K562 (cell line): Measurements from ENCODE around the gene SLC41A3. TPM values are rescaled to one million over a fixed set of nuclear protein-coding genes. Genes with fewer than 3 reads are reported as not detected.

Source experiments
- ATAC-seq: fragments of 200-7000 bp; cut with Tn5 transposase; 3 replicates; pipeline ENCODE4 v1.9.1; 2020; ENCODE audit warnings: moderate library complexity
- BruUV-seq: library from RNA; stranded (reverse); fragments of 400-500 nt; replicated peaks from 2 replicates; lab custom pipeline; 2021; lab: Mats Ljungman, UMichigan
- CTCF ChIA-PET: fragments of 300-600 bp; formaldehyde crosslinking; extraction: SDS; loops from one replicate; lab custom pipeline; 2021; ENCODE audit warnings: low intra/inter-chr PET ratio; lab: Yijun Ruan, JAX
- POLR2A ChIA-PET: fragments of 300-600, 350-650 bp; sonication (Branson Sonifier 250); formaldehyde crosslinking; extraction: SDS; loops from one replicate; lab custom pipeline; 2021; ENCODE audit warnings: antibody characterized with exemption, inconsistent platforms; lab: Yijun Ruan, JAX
- DNase-seq, 4 experiments: peaks; one replicate each; pipeline versions ENCODE4 v3.0.0 to v3.0.0-alpha.2; 2011 to 2018; ENCODE audit warnings: low spot score in 3 of 4, mixed read lengths in 3 of 4; ENCODE audit errors: extremely low read depth in 1 of 4
- FAIRE-seq: peaks from 2 replicates; lab custom pipeline; 2011; peaks lifted over from hg19 to GRCh38; lab: Jason Lieb, UNC
- H2AFZ ChIP-seq: 2 replicates; pipeline ENCODE4 v1.6.0; 2011; ENCODE audit warnings: low read depth, low read length, control low read depth, inconsistent platforms
- H3K27ac ChIP-seq: fragments of 200-600 bp; 3 replicates; pipeline ENCODE4 v1.8.0; 2011; ENCODE audit warnings: low read depth, mild to moderate bottlenecking, control low read depth, inconsistent platforms, low read length, moderate library complexity, mixed read lengths; ENCODE audit errors: extremely low read depth
- H3K27me3 ChIP-seq, 2 experiments: fragments of 300-600 bp in 1 of 2; 2 replicates in 1 of 2; 3 replicates in 1 of 2; pipeline versions ENCODE4 v1.6.0 to v1.8.0; 2011; ENCODE audit warnings: inconsistent platforms in 2 of 2, low read length in 2 of 2, mild to moderate bottlenecking in 1 of 2, mixed read lengths in 1 of 2, moderate library complexity in 1 of 2; ENCODE audit not compliant: control insufficient read depth in 2 of 2, insufficient read depth in 2 of 2
- H3K36me3 ChIP-seq: fragments of 300-600 bp; 3 replicates; pipeline ENCODE4 v1.8.0; 2011; ENCODE audit warnings: mild to moderate bottlenecking, low read length, inconsistent platforms; ENCODE audit not compliant: control insufficient read depth, insufficient read depth
- H3K4me1 ChIP-seq, 2 experiments: fragments of 200-600 bp in 1 of 2; replicated peaks in 1 of 2; 2 replicates in 1 of 2; 3 replicates in 1 of 2; pipeline versions ENCODE4 v1.5.1 to v1.8.0; 2011; ENCODE audit warnings: inconsistent platforms in 2 of 2, low read length in 2 of 2, mild to moderate bottlenecking in 1 of 2, mixed read lengths in 1 of 2, moderate library complexity in 1 of 2; ENCODE audit not compliant: control insufficient read depth in 2 of 2, insufficient read depth in 2 of 2
- H3K4me2 ChIP-seq: 2 replicates; pipeline ENCODE4 v1.6.1; 2011; ENCODE audit warnings: low read length, control low read depth, inconsistent platforms, mixed read lengths; ENCODE audit not compliant: insufficient read depth
- H3K4me3 ChIP-seq: fragments of 200-600 bp; sonication (generic), shearing (Covaris generic); 2 replicates; pipeline ENCODE4 v1.5.1; 2016; ENCODE audit warnings: control low read depth, inconsistent platforms
- H3K79me2 ChIP-seq: fragments of 200-600 bp; 3 replicates; pipeline ENCODE4 v1.8.0; 2011; ENCODE audit warnings: low read length, inconsistent platforms; ENCODE audit not compliant: control insufficient read depth, insufficient read depth
- H3K9ac ChIP-seq, 2 experiments: 2 replicates each; pipeline versions ENCODE4 v1.6.0 to v1.6.1; 2011; ENCODE audit warnings: low read depth in 2 of 2, low read length in 2 of 2, control low read depth in 1 of 2, inconsistent platforms in 1 of 2, mild to moderate bottlenecking in 1 of 2, mixed read lengths in 1 of 2; ENCODE audit not compliant: insufficient read depth in 1 of 2
- H3K9me1 ChIP-seq: one replicate; pipeline ENCODE4 v1.6.0; 2011; ENCODE audit warnings: inconsistent platforms, mild to moderate bottlenecking, low read length, moderate library complexity; ENCODE audit not compliant: control insufficient read depth, insufficient read depth
- H3K9me3 ChIP-seq: replicated peaks from 2 replicates; pipeline ENCODE4 v1.5.1; 2011; ENCODE audit warnings: low read depth, low read length, inconsistent platforms; ENCODE audit not compliant: control insufficient read depth, insufficient read depth
- H4K20me1 ChIP-seq: replicated peaks from 2 replicates; pipeline ENCODE4 v1.6.1; 2011; ENCODE audit warnings: low read length, inconsistent platforms, mixed read lengths; ENCODE audit not compliant: control insufficient read depth, insufficient read depth
- RBM14 ChIP-seq: fragments of 200-400 bp; formaldehyde crosslinking; IDR thresholded peaks from 2 replicates; pipeline ENCODE4 v1.6.1; 2018; ENCODE audit warnings: low read depth, mild to moderate bottlenecking, low read length, moderate library complexity, borderline replicate concordance; ENCODE audit not compliant: insufficient read depth
- SIN3B ChIP-seq: fragments of 450-650 bp; IDR thresholded peaks from 2 replicates; pipeline ENCODE4 v1.6.1; 2017; ENCODE audit warnings: low read depth, mild to moderate bottlenecking, moderate library complexity
- SMAD1 ChIP-seq: fragments of 150-350 bp; IDR thresholded peaks from 2 replicates; pipeline ENCODE4 v1.6.1; 2014; ENCODE audit warnings: low read length, low read depth; ENCODE audit not compliant: partially characterized antibody
- ZBTB43 ChIP-seq: sonication (generic); formaldehyde crosslinking; IDR thresholded peaks from 2 replicates; pipeline ENCODE4 v1.8.0; 2023; ENCODE audit warnings: mild to moderate bottlenecking, missing genetic modification reagents
- ZNF398 ChIP-seq: fragments of 250-450 bp; sonication (Bioruptor Pico); IDR thresholded peaks from 2 replicates; pipeline ENCODE4 v1.8.0; 2021; ENCODE audit warnings: moderate library complexity, mild to moderate bottlenecking, inconsistent platforms
- WGBS: fragments of 100-300 bp; shearing (Covaris generic); methylation state at CpG from one replicate; pipeline ENCODE4 v1.1.6; 2016; ENCODE audit warnings: low coverage, mixed read lengths; ENCODE audit not compliant: insufficient coverage; ENCODE audit errors: missing lambda C conversion rate; 5-methylcytosine and 5-hydroxymethylcytosine counted together
- in situ Hi-C: fragments of 300-500 bp; cut with MboI; formaldehyde crosslinking; loops from 4 replicates; pipeline ENCODE4 v1.15.0; 2018; ENCODE audit warnings: inconsistent platforms, mixed read lengths
- intact Hi-C: fragments of 100-400 bp; cut with micrococcal nuclease; formaldehyde crosslinking; loops from 2 replicates; pipeline ENCODE4 v1.14.2; 2022
- polyA plus RNA-seq, 8 experiments: library from polyadenylated mRNA; depleted of rRNA in 4 of 8; stranded (reverse) in 5 of 8; unstranded in 3 of 8; fragments of >200 nt; fragmentation: Nextera tagmentation in 2 of 8; fragmentation: Illumina TruSeq in 1 of 8; extraction: Ambion mirVana in 2 of 8; extraction: Trizol in 1 of 8; gene quantifications; 2 replicates each; pipeline versions ENCODE4 v1.2.1 to v1.2.3, GENCODE V29; 2011 to 2014; ENCODE audit warnings: inconsistent platforms in 1 of 8, missing spikeins in 1 of 8
- total RNA-seq, 7 experiments: library from RNA; depleted of rRNA in 6 of 7; stranded (reverse); fragments of >200 nt in 6 of 7; fragmentation: Illumina TruSeq in 2 of 7; extraction: Trizol in 2 of 7; gene quantifications; 2 replicates each; pipeline versions ENCODE4 v1.2.1 to v1.2.3, GENCODE V29; 2011 to 2021; ENCODE audit warnings: low replicate concordance in 1 of 7
- TF ChIP-seq, protein P1 (sequence below): sonication (generic); formaldehyde crosslinking; IDR thresholded peaks from 2 replicates; pipeline ENCODE4 v1.8.1; 2023; ENCODE audit warnings: missing genetic modification reagents, mild to moderate bottlenecking, borderline replicate concordance

SLC41A3 gene
- total and polyA plus RNA-seq, 9 of the 15 experiments (the other 6 are each of a cell fraction or from before 2014, with no cell fraction given), result 4.1 to 20.7 (median 11.2) TPM

DNA sequence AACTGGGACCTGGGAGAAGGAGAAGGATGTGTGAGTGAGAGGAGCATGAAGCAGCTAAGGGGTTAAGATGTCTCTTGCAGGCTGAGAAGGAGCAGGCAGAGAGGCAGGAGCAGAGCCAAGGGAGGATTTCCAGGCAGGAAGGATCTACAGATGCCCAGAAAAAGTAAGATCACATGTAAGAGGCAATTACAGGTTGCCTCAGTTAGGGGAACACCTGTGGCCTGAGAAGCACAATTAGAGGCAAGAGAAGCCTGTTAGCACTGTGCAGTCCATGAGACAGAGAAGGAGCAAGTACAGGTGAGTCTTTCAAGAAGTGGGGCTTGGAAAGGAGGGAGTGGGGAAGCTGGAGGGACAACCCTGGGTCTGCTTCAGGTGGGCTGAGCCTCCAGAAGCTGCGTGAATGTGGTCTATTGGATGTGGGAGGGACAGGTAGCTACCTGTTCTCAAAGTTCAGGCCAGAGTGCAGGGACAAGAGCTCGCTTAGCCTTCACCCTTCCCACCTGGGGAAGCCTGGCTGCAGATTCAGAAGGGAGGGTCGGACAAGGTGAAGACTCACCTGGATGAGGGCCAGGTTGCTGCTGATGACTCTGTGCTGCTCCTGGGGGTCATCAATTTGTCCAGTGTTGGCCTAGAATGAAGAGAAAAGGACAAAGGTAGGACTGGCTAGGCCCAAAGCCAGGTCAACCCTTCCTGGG, 50.7 kb downstream of the SLC41A3 start:
- ChIA-PET CTCF (no interaction called here), POLR2A (interaction anchor here (1.2 kb wide), 1 partner anchor 24 kb away, joined by 3 read pairs; no protein-coding TSS in a partner anchor)
- Histone ChIP-seq H3K9ac (no peak overlapping the region), H3K79me2 (no peaks in the 10 kb centered on the region), H4K20me1 (no peaks in the 10 kb centered on the region), H2AFZ (no peak overlapping the region), H3K27me3 (no peaks in the 10 kb centered on the region), H3K9me3 (no peaks in the 10 kb centered on the region), H3K4me3 (no peak overlapping the region), H3K27ac (no peak overlapping the region), H3K9me1 (no peaks in the 10 kb centered on the region), H3K4me1 (no peaks in the 10 kb centered on the region; a peak in 2 of 5 replicates), H3K4me2 (no peak overlapping the region), H3K36me3 (no peaks in the 10 kb centered on the region)
- FAIRE-seq (no peak), ATAC-seq (no peak), DNase-seq (no peak)
- intact Hi-C loops (no loop called here), in situ Hi-C loops (no loop called here)
- BruUV-seq, result no TSS peak
- WGBS, result 38% methylated on average over 2 of the region's 3 CpGs
- TF ChIP-seq, protein P1, sequence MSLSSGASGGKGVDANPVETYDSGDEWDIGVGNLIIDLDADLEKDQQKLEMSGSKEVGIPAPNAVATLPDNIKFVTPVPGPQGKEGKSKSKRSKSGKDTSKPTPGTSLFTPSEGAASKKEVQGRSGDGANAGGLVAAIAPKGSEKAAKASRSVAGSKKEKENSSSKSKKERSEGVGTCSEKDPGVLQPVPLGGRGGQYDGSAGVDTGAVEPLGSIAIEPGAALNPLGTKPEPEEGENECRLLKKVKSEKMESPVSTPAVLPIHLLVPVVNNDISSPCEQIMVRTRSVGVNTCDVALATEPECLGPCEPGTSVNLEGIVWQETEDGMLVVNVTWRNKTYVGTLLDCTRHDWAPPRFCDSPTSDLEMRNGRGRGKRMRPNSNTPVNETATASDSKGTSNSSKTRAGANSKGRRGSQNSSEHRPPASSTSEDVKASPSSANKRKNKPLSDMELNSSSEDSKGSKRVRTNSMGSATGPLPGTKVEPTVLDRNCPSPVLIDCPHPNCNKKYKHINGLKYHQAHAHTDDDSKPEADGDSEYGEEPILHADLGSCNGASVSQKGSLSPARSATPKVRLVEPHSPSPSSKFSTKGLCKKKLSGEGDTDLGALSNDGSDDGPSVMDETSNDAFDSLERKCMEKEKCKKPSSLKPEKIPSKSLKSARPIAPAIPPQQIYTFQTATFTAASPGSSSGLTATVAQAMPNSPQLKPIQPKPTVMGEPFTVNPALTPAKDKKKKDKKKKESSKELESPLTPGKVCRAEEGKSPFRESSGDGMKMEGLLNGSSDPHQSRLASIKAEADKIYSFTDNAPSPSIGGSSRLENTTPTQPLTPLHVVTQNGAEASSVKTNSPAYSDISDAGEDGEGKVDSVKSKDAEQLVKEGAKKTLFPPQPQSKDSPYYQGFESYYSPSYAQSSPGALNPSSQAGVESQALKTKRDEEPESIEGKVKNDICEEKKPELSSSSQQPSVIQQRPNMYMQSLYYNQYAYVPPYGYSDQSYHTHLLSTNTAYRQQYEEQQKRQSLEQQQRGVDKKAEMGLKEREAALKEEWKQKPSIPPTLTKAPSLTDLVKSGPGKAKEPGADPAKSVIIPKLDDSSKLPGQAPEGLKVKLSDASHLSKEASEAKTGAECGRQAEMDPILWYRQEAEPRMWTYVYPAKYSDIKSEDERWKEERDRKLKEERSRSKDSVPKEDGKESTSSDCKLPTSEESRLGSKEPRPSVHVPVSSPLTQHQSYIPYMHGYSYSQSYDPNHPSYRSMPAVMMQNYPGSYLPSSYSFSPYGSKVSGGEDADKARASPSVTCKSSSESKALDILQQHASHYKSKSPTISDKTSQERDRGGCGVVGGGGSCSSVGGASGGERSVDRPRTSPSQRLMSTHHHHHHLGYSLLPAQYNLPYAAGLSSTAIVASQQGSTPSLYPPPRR (CRISPR knock-in tag), result no peak
- TF ChIP-seq ZNF398 (no peak), SIN3B (no peak), ZBTB43 (CRISPR knock-in tag) (no peak), RBM14 (no peak), SMAD1 (no peak)
